Endothelial cell of umbilical vein (primary cell): ENCODE data around the gene TMIGD2.

Experiments used
- GATA2 ChIP-seq: IDR thresholded peaks from 2 replicates; pipeline ENCODE4 v1.7.0; 2011; ENCODE audit warnings: low read depth, mild to moderate bottlenecking, moderate library complexity, mixed read lengths, low read length; ENCODE audit not compliant: insufficient read length, insufficient read depth
- POLR2A ChIP-seq: IDR thresholded peaks from 2 replicates; pipeline ENCODE4 v1.6.1; 2012; ENCODE audit warnings: low read depth, mild to moderate bottlenecking, control low read depth, low read length
- POLR2AphosphoS5 ChIP-seq: IDR thresholded peaks from 2 replicates; pipeline ENCODE4 v1.6.1; 2012; ENCODE audit warnings: low read depth, mild to moderate bottlenecking, control low read depth, low read length, moderate library complexity; ENCODE audit not compliant: insufficient read depth
- TF ChIP-seq, protein P1 (sequence below), 2 donors: IDR thresholded peaks; 1 replicate in 1 of 2; 2 replicates in 1 of 2; pipeline ENCODE4 v1.5.1; 2011; ENCODE audit warnings: low read length in 2 of 2, mild to moderate bottlenecking in 2 of 2, moderate library complexity in 2 of 2, control low read depth in 1 of 2, inconsistent platforms in 1 of 2, low read depth in 1 of 2; ENCODE audit not compliant: insufficient read depth in 1 of 2; ENCODE audit errors: extremely low read depth in 1 of 2
- TF ChIP-seq, protein P2 (sequence below): IDR thresholded peaks from 2 replicates; pipeline ENCODE4 v1.6.1; 2011; ENCODE audit not compliant: insufficient read depth, insufficient read length

DNA sequence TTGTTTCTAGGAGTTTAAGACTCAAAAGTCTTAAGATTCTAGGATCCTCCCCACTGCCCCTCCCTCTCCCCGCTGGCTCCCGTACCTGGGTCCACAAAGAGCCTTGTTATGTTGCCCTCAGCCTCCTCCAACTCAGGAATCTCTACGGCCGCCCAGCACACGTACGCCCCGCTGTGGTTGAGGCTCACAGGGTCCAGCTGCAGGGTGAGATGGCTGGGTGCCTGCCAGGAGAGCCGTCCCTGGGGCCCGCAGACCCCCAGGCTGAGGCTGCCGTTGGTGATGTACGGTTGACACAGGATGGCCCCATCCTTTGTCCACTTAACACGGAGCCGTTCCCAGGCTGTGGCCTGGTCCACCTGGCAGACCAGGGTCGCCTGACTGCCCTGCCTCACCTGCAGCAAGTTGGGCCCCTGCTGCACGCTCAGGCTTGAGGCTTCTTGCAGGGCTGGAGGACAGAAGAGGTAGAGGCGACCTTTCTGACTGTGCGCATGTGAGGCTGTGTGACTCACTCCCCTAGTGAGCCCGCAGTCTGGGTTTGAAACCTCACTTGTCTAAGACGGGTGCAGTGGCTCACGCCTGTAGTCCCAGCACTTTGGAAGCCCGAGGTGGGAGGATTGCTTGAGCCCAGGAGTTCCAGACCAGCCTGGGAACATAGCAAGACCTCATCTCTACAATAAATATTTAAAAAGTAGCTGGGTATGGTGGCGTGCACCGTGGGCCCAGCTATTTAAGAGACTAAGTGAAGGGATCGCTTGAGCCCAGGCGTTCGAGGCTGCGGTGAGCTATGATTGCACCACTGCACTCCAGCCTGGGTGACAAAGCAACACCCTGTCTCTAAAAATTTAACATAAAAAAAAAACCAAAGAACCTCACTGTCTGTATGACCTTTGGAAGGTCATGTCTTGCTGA, 4.0 kb downstream of the TMIGD2 start:
- TF ChIP-seq, protein P1, sequence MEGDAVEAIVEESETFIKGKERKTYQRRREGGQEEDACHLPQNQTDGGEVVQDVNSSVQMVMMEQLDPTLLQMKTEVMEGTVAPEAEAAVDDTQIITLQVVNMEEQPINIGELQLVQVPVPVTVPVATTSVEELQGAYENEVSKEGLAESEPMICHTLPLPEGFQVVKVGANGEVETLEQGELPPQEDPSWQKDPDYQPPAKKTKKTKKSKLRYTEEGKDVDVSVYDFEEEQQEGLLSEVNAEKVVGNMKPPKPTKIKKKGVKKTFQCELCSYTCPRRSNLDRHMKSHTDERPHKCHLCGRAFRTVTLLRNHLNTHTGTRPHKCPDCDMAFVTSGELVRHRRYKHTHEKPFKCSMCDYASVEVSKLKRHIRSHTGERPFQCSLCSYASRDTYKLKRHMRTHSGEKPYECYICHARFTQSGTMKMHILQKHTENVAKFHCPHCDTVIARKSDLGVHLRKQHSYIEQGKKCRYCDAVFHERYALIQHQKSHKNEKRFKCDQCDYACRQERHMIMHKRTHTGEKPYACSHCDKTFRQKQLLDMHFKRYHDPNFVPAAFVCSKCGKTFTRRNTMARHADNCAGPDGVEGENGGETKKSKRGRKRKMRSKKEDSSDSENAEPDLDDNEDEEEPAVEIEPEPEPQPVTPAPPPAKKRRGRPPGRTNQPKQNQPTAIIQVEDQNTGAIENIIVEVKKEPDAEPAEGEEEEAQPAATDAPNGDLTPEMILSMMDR (IDR thresholded peaks at IDR 0.05; ENCODE audit: extremely low read depth in 1 of 2, insufficient read depth in 1 of 2, low read depth in 1 of 2, low read length in 2 of 2), result no peak
- no peak for TF ChIP-seq POLR2AphosphoS5
- TF ChIP-seq, protein P2, sequence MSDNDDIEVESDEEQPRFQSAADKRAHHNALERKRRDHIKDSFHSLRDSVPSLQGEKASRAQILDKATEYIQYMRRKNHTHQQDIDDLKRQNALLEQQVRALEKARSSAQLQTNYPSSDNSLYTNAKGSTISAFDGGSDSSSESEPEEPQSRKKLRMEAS, result no peak
- TF ChIP-seq POLR2A, result no peak
- TF ChIP-seq GATA2, result no peak
